Tibial nerve (tissue), 4 donors: Measurements from ENCODE around the gene FAM222A. TPM values are rescaled to one million over a fixed set of nuclear protein-coding genes. Genes with fewer than 3 reads are reported as not detected.

ENCODE experiments used
- DNase-seq, 2 donors: peaks; one replicate each; pipeline ENCODE4 v3.0.0-alpha.2; 2019; ENCODE audit warnings: low spot score in 2 of 2
- H3K27ac ChIP-seq, 4 donors: fragments of 200-600 bp; sonication (generic) in 3 of 4; one replicate each; pipeline ENCODE4 v1.5.1; 2017 to 2019; ENCODE audit warnings: mild to moderate bottlenecking in 1 of 4
- H3K27me3 ChIP-seq, 2 donors: fragments of 200-600 bp; sonication (generic) in 1 of 2; one replicate each; pipeline versions ENCODE4 v1.5.1 to v1.6.0; 2017 to 2019
- H3K36me3 ChIP-seq, 3 donors: fragments of 200-600 bp; sonication (generic); one replicate each; pipeline ENCODE4 v1.5.1; 2018 to 2019
- H3K4me1 ChIP-seq, 4 donors: fragments of 200-600 bp; sonication (generic) in 3 of 4; one replicate each; pipeline ENCODE4 v1.5.1; 2017 to 2019
- H3K4me3 ChIP-seq, 4 donors: fragments of 200-600 bp; sonication (generic) in 3 of 4; one replicate each; pipeline ENCODE4 v1.5.1; 2017 to 2019; ENCODE audit warnings: mild to moderate bottlenecking in 1 of 4, moderate library complexity in 1 of 4
- H3K9me3 ChIP-seq, 4 donors: fragments of 200-600 bp; sonication (generic) in 3 of 4; one replicate each; pipeline ENCODE4 v1.5.1; 2017 to 2019
- EP300 ChIP-seq, 2 donors: sonication (generic); formaldehyde crosslinking; IDR thresholded peaks; one replicate each; pipeline ENCODE4 v1.6.1; 2017; ENCODE audit warnings: antibody characterized with exemption in 2 of 2, mild to moderate bottlenecking in 1 of 2
- POLR2A ChIP-seq, 2 donors: fragments of 450-650 bp; IDR thresholded peaks; one replicate each; pipeline ENCODE4 v1.6.1; 2017; ENCODE audit warnings: antibody characterized with exemption in 2 of 2, mild to moderate bottlenecking in 2 of 2, moderate library complexity in 2 of 2
- WGBS, 2 donors: methylation state at CpG; one replicate each; pipeline ENCODE4 v1.1.5; 2018; 5-methylcytosine and 5-hydroxymethylcytosine counted together
- total RNA-seq, 4 donors: library from RNA; depleted of rRNA; stranded (reverse); fragments of >200 nt; gene quantifications; one replicate each; pipeline ENCODE4 v1.1.0, GENCODE V29; 2016
- TF ChIP-seq, protein P1 (sequence below), 5 experiments: fragments of 200-600 bp in 3 of 5; fragments of 450-650 bp in 2 of 5; sonication (generic) in 3 of 5; IDR thresholded peaks; one replicate each; pipeline ENCODE4 v1.5.1; 2016 to 2019; ENCODE audit warnings: antibody characterized with exemption in 5 of 5, mild to moderate bottlenecking in 3 of 5, moderate library complexity in 2 of 5

FAM222A gene
- total RNA-seq, 4 donors from 2014 or later: 1.3 to 3.3 (median 1.9) TPM

DNA sequence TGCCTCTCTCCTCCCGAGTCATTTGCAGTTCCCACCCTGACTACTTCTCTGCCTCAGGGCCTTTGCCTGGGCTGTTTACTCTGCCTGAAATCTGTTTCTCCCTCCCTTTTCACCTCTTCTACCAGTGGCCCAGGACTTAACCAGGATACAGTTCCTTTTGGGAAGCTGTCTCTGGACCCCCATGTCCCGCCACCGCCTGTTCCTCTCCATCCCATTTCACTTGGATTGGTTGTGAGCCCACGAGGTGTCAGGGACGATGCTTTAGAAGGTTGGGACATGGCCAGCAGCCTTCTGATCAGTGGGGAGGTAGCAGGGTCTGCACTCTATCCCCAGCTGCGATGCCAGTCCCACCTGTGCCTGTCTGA lies 51.8 kb downstream of the FAM222A start:
- no peak for DNase-seq
- H3K27ac ChIP-seq: no peak overlapping the region
- H3K27me3 ChIP-seq: no peaks in the 10 kb centered on the region
- TF ChIP-seq, protein P1, sequence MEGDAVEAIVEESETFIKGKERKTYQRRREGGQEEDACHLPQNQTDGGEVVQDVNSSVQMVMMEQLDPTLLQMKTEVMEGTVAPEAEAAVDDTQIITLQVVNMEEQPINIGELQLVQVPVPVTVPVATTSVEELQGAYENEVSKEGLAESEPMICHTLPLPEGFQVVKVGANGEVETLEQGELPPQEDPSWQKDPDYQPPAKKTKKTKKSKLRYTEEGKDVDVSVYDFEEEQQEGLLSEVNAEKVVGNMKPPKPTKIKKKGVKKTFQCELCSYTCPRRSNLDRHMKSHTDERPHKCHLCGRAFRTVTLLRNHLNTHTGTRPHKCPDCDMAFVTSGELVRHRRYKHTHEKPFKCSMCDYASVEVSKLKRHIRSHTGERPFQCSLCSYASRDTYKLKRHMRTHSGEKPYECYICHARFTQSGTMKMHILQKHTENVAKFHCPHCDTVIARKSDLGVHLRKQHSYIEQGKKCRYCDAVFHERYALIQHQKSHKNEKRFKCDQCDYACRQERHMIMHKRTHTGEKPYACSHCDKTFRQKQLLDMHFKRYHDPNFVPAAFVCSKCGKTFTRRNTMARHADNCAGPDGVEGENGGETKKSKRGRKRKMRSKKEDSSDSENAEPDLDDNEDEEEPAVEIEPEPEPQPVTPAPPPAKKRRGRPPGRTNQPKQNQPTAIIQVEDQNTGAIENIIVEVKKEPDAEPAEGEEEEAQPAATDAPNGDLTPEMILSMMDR (IDR thresholded peaks at IDR 0.05): no peak
- H3K36me3 ChIP-seq: peaks cover 0 to 22% (median 0%) of the 10 kb centered on the region in 3 donors
- no peak overlapping the region for H3K4me3 ChIP-seq
- peaks cover 0 to 12% (median 0%) of the 10 kb centered on the region in 4 donors for H3K9me3 ChIP-seq
- H3K4me1 ChIP-seq: peaks cover 0 to 25% (median 3%) of the 10 kb centered on the region in 4 donors
- 77 to 83% methylated on average over 6 of the region's 6 CpGs for whole genome bisulfite sequencing, 2 donors

DNA sequence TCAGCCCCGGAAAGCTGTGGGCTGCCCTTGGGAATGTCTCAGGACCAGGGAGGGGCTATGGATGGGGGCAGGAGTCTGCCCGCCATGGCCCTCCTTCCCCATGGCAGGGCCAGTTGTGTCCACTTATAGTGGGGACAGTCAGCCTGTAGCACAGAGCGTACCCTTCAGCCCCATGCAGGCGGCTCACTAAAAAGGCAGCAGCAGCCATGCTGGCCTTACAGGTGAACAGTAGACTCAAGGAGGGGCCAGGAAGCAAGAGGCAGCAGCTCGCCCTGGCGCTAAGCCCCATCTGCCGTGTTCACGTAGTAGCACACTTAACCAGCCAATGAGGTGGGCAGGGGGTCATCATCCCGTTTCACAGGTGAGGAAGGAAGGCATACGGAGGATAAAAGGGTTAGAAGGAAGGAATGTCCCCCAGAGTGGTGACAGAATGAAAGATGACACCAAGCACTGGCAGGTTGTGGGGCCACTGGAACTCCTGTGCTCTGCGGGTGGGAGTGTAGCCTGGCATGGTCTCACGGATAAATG lies 52.7 kb downstream of the FAM222A start:
- no peak for DNase-seq
- Histone ChIP-seq H3K4me1 (peaks cover 0 to 21% (median 5%) of the 10 kb centered on the region in 4 donors), H3K27ac (no peak overlapping the region), H3K9me3 (peaks cover 0 to 12% (median 0%) of the 10 kb centered on the region in 4 donors), H3K4me3 (no peak overlapping the region), H3K36me3 (peaks cover 0 to 22% (median 0%) of the 10 kb centered on the region in 3 donors), H3K27me3 (no peaks in the 10 kb centered on the region)
- TF ChIP-seq, protein P1 (IDR thresholded peaks at IDR 0.05): no peak
- TF ChIP-seq POLR2A (IDR thresholded peaks at IDR 0.05) (no peak), EP300 (IDR thresholded peaks at IDR 0.05) (no peak)
- WGBS, 2 donors: 69 to 79% methylated on average over 12 of the region's 12 CpGs

DNA sequence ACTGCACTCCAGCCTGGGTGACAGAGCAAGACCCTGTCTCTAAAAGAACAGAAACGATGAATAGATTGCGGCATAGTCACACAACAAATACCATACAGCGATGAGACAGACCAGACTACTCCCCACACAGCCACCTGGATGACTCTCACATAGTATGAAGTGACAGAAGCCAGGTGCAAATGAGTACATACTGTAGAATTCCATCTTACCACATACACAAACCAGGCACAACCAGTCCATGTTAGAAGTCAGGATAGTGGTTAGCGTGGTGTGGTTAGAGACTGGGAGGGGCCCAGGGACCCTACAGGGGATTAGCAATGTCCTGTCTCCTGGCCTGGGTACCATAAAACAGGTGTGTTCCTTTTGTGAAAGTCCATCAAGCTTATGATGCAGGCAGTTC lies 53.8 kb downstream of the FAM222A start:
- TF ChIP-seq POLR2A (IDR thresholded peaks at IDR 0.05) (no peak), EP300 (IDR thresholded peaks at IDR 0.05) (no peak)
- TF ChIP-seq, protein P1 (IDR thresholded peaks at IDR 0.05): no peak
- Histone ChIP-seq H3K4me3 (no peak overlapping the region), H3K4me1 (peaks cover 0 to 22% (median 5%) of the 10 kb centered on the region in 4 donors), H3K36me3 (peaks cover 0 to 22% (median 0%) of the 10 kb centered on the region in 3 donors), H3K9me3 (peaks cover 0 to 12% (median 0%) of the 10 kb centered on the region in 4 donors), H3K27ac (no peak overlapping the region), H3K27me3 (no peaks in the 10 kb centered on the region)
- 91 to 94% methylated on average over 4 of the region's 4 CpGs for WGBS, 2 donors
- DNase-seq: no peak

DNA sequence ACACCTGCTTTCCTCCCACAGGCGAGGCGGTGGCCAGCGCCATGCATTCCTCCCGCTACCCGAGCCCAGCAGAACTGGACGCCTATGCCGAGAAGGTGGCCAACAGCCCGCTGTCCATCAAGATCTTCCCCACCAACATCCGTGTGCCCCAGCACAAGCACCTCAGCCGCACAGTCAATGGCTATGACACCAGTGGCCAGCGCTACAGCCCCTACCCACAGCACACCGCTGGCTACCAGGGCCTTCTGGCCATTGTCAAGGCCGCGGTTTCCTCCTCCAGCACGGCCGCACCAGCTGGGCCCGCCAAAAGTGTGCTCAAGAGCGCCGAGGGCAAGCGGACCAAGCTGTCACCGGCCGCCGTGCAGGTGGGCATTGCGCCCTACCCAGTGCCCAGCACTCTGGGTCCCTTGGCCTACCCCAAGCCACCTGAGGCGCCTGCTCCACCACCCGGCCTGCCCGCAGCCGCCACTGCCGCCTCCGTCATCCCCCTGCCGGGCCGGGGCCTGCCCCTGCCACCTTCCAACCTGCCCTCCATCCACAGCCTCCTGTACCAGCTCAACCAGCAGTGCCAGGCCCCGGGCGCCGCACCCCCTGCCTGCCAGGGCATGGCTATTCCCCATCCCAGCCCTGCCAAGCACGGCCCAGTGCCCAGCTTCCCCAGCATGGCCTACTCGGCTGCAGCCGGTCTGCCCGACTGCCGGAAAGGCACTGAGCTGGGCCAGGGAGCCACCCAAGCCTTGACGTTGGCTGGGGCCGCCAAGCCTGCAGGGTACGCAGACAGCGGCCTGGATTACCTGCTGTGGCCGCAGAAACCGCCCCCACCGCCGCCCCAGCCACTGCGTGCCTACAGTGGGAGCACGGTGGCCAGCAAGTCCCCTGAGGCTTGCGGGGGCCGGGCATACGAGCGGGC lies 54.6 kb downstream of the FAM222A start:
- no peak for DNase-seq
- peaks cover 0 to 28% (median 5%) of the 10 kb centered on the region in 4 donors for H3K4me1 ChIP-seq
- TF ChIP-seq EP300 (IDR thresholded peaks at IDR 0.05) (no peak), POLR2A (IDR thresholded peaks at IDR 0.05) (no peak)
- TF ChIP-seq, protein P1 (IDR thresholded peaks at IDR 0.05): no peak
- peaks cover 0 to 22% (median 0%) of the 10 kb centered on the region in 3 donors for H3K36me3 ChIP-seq
- H3K9me3 ChIP-seq: peaks cover 0 to 6% (median 0%) of the 10 kb centered on the region in 4 donors
- H3K27ac ChIP-seq: peak overlapping the region in 1 of 4 donors; percentile 46
- no peak overlapping the region for H3K4me3 ChIP-seq
- no peaks in the 10 kb centered on the region for H3K27me3 ChIP-seq
- 91 to 94% methylated on average over 34 to 46 of the region's 54 CpGs for WGBS, 2 donors
